Panc1 (cell line): Measurements from ENCODE around the gene RTN4IP1. TPM values are rescaled to one million over a fixed set of nuclear protein-coding genes. Genes with fewer than 3 reads are reported as not detected.

Source experiments
- ATAC-seq: fragments of 200-7000 bp; cut with Tn5 transposase; 2 replicates; pipeline ENCODE4 v1.9.1; 2020; ENCODE audit warnings: mild to moderate bottlenecking, moderate library complexity
- BruUV-seq: library from RNA; stranded (reverse); fragments of 400-500 nt; replicated peaks from 2 replicates; lab custom pipeline; 2021; lab: Mats Ljungman, UMichigan
- CTCF ChIA-PET: fragments of 300-600 bp; sonication (Branson Sonifier 250); formaldehyde crosslinking; loops from one replicate; lab custom pipeline; 2022; ENCODE audit warnings: antibody characterized with exemption; lab: Charles Lee
- POLR2A ChIA-PET: fragments of 300-600 bp; sonication (Branson Sonifier 250); formaldehyde crosslinking; loops from one replicate; lab custom pipeline; 2022; ENCODE audit warnings: antibody characterized with exemption; lab: Charles Lee
- DNase-seq: peaks from one replicate; pipeline ENCODE4 v3.0.0-alpha.2; 2010; ENCODE audit warnings: low read depth, low spot score
- H3K27ac ChIP-seq: 2 replicates; pipeline ENCODE4 v1.5.1; 2011; ENCODE audit warnings: mild to moderate bottlenecking, low read length, inconsistent platforms
- H3K27me3 ChIP-seq: fragments of 200-500 bp; sonication (Bioruptor generic); 2 replicates; pipeline ENCODE4 v1.6.0; 2014; ENCODE audit warnings: low read length, inconsistent platforms; ENCODE audit not compliant: control insufficient read depth, insufficient read depth
- H3K36me3 ChIP-seq: fragments of 200-500 bp; sonication (Bioruptor generic); 2 replicates; pipeline ENCODE4 v1.5.1; 2014; ENCODE audit warnings: inconsistent platforms, mild to moderate bottlenecking, low read length, moderate library complexity; ENCODE audit not compliant: control insufficient read depth, insufficient read depth
- H3K4me1 ChIP-seq: 2 replicates; pipeline ENCODE4 v1.5.1; 2011; ENCODE audit warnings: inconsistent platforms, mild to moderate bottlenecking, low read length, moderate library complexity; ENCODE audit not compliant: control insufficient read depth, insufficient read depth
- H3K4me3 ChIP-seq, 2 experiments: 2 replicates each; pipeline ENCODE4 v1.5.1; 2011 to 2012; ENCODE audit warnings: low read depth in 2 of 2, low read length in 2 of 2, mild to moderate bottlenecking in 2 of 2, inconsistent platforms in 1 of 2, moderate library complexity in 1 of 2
- H3K9me3 ChIP-seq: fragments of 200-500 bp; sonication (Bioruptor generic); 2 replicates; pipeline ENCODE4 v1.5.1; 2014; ENCODE audit warnings: low read depth, mild to moderate bottlenecking, inconsistent platforms, low read length, moderate library complexity; ENCODE audit not compliant: control insufficient read depth, insufficient read depth
- CTCF ChIP-seq: fragments of 450-650 bp; IDR thresholded peaks from 2 replicates; pipeline ENCODE4 v1.5.1; 2017; ENCODE audit warnings: mild to moderate bottlenecking
- POLR2AphosphoS5 ChIP-seq: IDR thresholded peaks from 2 replicates; pipeline ENCODE4 v1.6.1; 2012; ENCODE audit warnings: mild to moderate bottlenecking, low read depth, low read length, moderate library complexity
- SIN3A ChIP-seq: IDR thresholded peaks from 2 replicates; pipeline ENCODE4 v1.6.1; 2012; ENCODE audit warnings: low read depth, mild to moderate bottlenecking, low read length, moderate library complexity, borderline replicate concordance; ENCODE audit not compliant: insufficient read depth
- TCF7L2 ChIP-seq: IDR thresholded peaks from 2 replicates; pipeline ENCODE4 v1.6.1; 2011; ENCODE audit warnings: mild to moderate bottlenecking, low read depth, low read length, inconsistent platforms
- in situ Hi-C: cut with HindIII; loops from 2 replicates; pipeline ENCODE4 v1.10.0; 2016; ENCODE audit warnings: low sequenced_read_pairs, low pct_unique_long_range_greater_than_20kb
- intact Hi-C: fragments of 100-400 bp; cut with micrococcal nuclease; formaldehyde crosslinking; loops from one replicate; pipeline ENCODE4 v1.10.0; 2022; ENCODE audit not compliant: unreplicated experiment
- total RNA-seq: library from RNA; stranded (reverse); gene quantifications from one replicate; pipeline ENCODE4 v1.2.1, GENCODE V29; 2021; ENCODE audit not compliant: unreplicated experiment
- TF ChIP-seq, protein P1 (sequence below), 2 experiments: IDR thresholded peaks; 2 replicates each; pipeline ENCODE4 v1.6.1; 2011 to 2012; ENCODE audit warnings: low read depth in 2 of 2, control low read depth in 1 of 2, low read length in 1 of 2, mild to moderate bottlenecking in 1 of 2, moderate library complexity in 1 of 2; ENCODE audit not compliant: insufficient read depth in 1 of 2

Gene RTN4IP1
- total RNA-seq, 1 experiment from 2014 or later, result 9.4 TPM

GRCh38 chr6:106558364-106558763 is 70.9 kb downstream of the RTN4IP1 start:
- intact Hi-C loops (no loop called here), in situ Hi-C loops (no loop called here)
- ChIA-PET CTCF (interaction anchor here (0.6 to 0.7 kb wide), 2 partner anchors 53 to 421 kb away, joined by 3 to 5 read pairs; no protein-coding TSS in a partner anchor), POLR2A (no interaction called here)
- Histone ChIP-seq H3K27me3 (no peaks in the 10 kb centered on the region), H3K36me3 (peaks cover 2% of the 10 kb centered on the region; the same call in 1 of the 2 replicates), H3K4me1 (no peaks in the 10 kb centered on the region), H3K27ac (no peak overlapping the region), H3K9me3 (no peaks in the 10 kb centered on the region), H3K4me3 (no peak overlapping the region)
- TF ChIP-seq TCF7L2 (no peak), SIN3A (no peak), CTCF (no peak), POLR2AphosphoS5 (no peak)
- TF ChIP-seq, protein P1, sequence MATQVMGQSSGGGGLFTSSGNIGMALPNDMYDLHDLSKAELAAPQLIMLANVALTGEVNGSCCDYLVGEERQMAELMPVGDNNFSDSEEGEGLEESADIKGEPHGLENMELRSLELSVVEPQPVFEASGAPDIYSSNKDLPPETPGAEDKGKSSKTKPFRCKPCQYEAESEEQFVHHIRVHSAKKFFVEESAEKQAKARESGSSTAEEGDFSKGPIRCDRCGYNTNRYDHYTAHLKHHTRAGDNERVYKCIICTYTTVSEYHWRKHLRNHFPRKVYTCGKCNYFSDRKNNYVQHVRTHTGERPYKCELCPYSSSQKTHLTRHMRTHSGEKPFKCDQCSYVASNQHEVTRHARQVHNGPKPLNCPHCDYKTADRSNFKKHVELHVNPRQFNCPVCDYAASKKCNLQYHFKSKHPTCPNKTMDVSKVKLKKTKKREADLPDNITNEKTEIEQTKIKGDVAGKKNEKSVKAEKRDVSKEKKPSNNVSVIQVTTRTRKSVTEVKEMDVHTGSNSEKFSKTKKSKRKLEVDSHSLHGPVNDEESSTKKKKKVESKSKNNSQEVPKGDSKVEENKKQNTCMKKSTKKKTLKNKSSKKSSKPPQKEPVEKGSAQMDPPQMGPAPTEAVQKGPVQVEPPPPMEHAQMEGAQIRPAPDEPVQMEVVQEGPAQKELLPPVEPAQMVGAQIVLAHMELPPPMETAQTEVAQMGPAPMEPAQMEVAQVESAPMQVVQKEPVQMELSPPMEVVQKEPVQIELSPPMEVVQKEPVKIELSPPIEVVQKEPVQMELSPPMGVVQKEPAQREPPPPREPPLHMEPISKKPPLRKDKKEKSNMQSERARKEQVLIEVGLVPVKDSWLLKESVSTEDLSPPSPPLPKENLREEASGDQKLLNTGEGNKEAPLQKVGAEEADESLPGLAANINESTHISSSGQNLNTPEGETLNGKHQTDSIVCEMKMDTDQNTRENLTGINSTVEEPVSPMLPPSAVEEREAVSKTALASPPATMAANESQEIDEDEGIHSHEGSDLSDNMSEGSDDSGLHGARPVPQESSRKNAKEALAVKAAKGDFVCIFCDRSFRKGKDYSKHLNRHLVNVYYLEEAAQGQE (IDR thresholded peaks at IDR 0.05; ENCODE audit: insufficient read depth in 1 of 2, low read depth in 2 of 2, low read length in 1 of 2), result no peak
- DNase-seq, result no peak
- BruUV-seq, result no TSS peak
- ATAC-seq, result no peak

- no peak for DNase-seq
- POLR2A ChIA-PET, result no interaction called here
- CTCF ChIA-PET, result interaction anchor here (0.6 kb wide), 1 partner anchor 52 kb away, joined by 5 read pairs; no protein-coding TSS in a partner anchor
- in situ Hi-C loops (no loop called here), intact Hi-C loops (loop anchor here (2.0 kb wide), 1 partner anchor 111 kb away; no protein-coding TSS in a partner anchor)
- Histone ChIP-seq H3K36me3 (peaks cover 4% of the 10 kb centered on the region; the same call in 1 of the 2 replicates), H3K9me3 (no peaks in the 10 kb centered on the region), H3K4me1 (no peaks in the 10 kb centered on the region), H3K4me3 (no peak overlapping the region), H3K27ac (no peak overlapping the region), H3K27me3 (no peaks in the 10 kb centered on the region)
- no peak for ATAC-seq
- TF ChIP-seq TCF7L2 (no peak), POLR2AphosphoS5 (no peak)
- TF ChIP-seq, protein P1 (IDR thresholded peaks at IDR 0.05; ENCODE audit: insufficient read depth in 1 of 2, low read depth in 2 of 2, low read length in 1 of 2), result no peak
- no TSS peak for BruUV-seq
Observed at GRCh38 chr6:106557837-106558236, 71.5 kb downstream of the RTN4IP1 start.
